Activated CD8-positive, alpha-beta memory T cell treated with anti-CD3 and anti-CD28 coated beads for 24 hours (primary cell): ENCODE results near the gene BLTP1.
"Not testable (repeated sequence)": the region's sequence is repeated elsewhere in the genome, so short reads cannot be mapped to it uniquely, and the experiment has no call there.

ENCODE experiments used
- DNase-seq: peaks from one replicate; pipeline ENCODE4 v3.0.0-alpha.2; 2020

BLTP1 gene, protein sequence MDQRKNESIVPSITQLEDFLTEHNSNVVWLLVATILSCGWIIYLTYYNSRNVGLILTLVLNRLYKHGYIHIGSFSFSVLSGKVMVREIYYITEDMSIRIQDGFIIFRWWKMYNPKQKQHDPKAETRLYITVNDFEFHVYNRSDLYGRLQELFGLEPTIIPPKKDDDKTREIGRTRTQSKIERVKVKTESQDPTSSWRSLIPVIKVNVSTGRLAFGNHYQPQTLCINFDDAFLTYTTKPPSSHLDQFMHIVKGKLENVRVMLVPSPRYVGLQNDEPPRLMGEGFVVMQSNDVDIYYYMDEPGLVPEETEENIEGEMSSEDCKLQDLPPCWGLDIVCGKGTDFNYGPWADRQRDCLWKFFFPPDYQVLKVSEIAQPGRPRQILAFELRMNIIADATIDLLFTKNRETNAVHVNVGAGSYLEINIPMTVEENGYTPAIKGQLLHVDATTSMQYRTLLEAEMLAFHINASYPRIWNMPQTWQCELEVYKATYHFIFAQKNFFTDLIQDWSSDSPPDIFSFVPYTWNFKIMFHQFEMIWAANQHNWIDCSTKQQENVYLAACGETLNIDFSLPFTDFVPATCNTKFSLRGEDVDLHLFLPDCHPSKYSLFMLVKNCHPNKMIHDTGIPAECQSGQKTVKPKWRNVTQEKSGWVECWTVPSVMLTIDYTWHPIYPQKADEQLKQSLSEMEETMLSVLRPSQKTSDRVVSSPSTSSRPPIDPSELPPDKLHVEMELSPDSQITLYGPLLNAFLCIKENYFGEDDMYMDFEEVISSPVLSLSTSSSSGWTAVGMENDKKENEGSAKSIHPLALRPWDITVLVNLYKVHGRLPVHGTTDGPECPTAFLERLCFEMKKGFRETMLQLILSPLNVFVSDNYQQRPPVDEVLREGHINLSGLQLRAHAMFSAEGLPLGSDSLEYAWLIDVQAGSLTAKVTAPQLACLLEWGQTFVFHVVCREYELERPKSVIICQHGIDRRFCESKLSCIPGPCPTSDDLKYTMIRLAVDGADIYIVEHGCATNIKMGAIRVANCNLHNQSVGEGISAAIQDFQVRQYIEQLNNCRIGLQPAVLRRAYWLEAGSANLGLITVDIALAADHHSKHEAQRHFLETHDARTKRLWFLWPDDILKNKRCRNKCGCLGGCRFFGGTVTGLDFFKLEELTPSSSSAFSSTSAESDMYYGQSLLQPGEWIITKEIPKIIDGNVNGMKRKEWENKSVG (N-terminal part only)

DNA sequence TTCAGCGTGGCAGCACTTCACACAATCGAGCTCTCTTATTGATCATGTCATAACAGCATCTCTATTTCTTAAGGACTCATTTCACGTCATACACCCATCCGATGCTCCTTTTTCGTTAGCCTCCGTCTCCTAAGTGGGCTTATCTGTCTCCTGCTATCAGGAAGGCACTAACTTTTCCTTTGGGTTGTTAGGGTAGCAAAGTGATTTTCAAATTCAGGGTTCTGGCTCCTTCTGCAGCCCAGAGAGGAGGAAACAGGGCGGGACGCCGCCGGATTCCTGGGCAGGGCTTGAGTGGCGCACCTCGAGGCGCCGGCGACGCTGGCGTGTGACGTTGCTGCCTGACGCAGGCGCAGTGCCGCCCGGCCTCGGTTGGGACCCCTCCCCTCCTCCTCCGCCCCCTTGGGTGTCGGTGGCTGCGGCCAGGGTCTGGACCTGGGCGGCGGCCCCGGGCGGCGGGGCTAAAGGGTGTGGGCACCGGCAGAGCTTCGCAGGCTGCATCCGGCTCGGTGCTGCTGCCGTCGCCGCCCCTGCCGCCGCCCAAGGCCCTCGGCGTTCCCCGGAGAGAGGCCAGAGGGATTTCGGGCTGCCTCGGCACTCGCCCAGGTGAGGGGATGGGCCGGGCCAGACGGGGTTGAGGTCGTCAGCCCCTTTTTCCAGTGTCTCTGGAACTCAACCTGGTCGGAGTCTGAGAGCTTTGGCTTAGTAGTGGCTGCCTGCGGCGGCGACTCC lies at the start of gene BLTP1:
BLTP1 (plus strand) TSS at position 350 of the 729 bp plus-strand sequence. CDS start 18,317 bp downstream, outside the sequence.
- DNase-seq = peak; percentile 94

DNA sequence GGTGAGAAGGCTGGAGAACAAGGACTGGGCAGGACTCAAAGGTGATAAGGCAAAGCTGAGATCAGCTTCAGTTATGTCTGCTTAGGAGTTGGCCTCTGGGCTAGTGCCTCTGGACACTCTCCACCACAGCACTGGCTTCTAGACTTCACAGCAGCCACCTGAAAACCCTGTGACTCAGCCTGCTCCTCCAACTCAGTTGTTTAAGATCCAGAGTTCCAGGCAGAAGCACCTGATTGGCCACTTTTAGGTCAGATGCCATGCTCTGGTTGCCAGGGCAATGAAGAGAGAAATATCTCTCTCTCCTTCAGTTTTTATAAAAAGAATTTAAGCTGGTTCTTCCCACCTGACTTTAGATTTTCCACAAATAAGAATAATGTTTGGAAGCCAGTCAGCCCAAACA lies 47.9 kb upstream of the BLTP1 start:
- no peak for DNase-seq

DNA sequence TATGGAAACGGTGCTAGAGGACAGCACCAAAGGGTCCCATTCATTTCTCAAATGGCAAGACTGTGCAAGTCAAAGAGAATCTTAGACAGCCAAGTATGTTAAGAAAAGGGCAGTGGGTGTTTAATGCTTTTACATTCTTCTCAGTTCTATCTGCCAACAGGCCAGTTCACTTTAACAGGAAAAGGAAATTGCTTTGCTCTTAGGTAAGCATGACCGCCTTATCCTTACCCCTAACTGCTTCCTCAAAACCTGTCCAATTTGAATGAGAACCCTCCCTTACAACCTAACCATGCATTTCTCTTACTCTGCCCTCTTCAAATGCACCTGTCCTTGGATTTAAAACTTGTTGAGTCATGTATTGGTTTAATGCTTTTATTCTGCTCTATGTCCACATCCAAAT lies 44.5 kb upstream of the BLTP1 start:
- DNase-seq = no peak

DNA sequence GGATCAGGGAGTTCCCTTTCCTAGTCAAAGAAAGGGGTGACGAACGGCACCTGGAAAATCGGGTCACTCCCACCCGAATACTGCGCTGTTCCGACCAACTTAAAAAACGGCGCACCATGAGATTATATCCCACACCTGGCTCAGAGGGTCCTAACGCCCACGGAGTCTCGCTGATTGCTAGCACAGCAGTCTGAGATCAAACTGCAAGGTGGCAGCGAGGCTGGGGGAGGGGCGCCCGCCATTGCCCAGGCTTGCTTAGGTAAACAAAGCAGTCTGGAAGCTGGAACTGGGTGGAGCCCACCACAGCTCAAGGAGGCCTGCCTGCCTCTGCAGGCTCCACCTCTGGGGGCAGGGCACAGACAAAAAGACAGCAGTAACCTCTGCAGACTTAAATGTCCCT lies 41.8 kb upstream of the BLTP1 start:
- DNase-seq = not testable (repeated sequence)

DNA sequence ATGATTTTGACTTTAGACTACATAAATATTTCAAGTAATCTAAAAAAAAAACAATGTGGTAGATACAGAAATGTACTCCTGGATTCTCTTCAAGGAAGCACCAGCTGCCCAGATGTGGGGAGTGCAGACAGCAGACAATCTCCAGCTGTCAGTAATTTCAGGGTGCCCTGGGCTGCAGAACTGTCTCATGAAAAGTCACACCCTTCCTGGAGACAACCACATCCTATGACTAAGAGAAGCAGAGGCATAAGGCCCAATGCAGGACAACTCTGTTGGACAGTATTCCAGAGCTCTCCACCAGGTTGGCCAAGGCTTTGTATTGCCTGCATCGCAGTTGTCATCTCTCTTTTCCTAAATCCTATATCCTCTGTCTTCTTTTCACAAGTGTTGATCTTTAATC lies 34.4 kb upstream of the BLTP1 start:
- no peak for DNase-seq

DNA sequence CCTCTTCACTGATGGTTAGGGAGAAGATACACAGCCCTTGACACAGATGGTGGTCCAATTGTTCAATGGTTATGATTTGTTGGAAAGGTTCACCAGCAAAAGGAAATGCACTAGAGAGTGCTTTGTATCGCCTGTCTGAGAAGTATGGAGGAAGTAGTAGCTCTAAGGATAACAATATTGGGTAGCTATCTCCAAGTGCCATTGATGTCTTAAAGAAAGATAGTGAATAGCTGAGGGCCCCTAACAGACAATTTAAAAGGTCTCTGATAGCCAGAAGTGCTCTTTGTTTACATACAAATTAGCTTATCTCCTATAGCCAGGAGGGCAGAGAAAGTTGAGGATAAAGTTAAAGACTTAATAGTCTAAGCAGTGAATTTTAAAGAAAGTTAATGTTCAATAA lies 33.9 kb upstream of the BLTP1 start:
- no peak for DNase-seq

DNA sequence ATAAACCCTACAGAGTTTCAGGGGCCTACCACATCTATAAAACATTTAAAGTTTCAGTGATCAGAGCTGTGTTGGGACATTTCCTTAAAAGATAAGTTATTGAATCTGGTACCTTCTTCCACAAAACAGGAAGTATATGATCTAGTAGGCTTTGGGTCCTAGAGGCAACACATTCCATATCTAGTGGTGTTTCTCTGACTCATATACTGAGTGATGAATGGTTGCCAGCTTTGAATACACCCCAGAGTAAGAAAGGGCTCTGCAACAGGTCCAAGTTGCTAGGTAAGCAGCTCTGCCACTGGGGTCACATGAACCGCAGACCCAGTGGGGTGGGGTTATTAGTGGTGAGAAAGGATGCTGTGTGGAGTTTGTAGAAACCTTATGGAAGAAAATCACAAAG lies 32.4 kb upstream of the BLTP1 start:
- DNase-seq = no peak

DNA sequence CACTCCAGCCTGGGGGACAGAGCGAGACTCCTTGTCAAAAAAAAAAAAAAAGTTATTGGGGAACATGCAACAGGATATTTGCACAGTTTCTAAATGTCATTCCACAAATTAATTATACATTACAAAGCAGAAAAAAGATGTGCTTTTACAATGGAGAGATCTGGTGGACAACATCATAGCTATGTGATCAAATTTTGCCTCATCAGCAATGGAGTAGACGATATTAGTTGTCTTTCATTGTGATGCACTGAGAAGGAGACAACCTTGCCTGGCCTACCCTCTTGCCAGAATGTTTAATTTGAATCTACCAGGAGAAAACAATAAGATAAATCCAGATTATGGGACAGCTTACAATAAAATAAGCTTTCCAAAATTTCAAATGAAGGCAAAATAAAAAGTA lies 30.5 kb upstream of the BLTP1 start:
- no peak for DNase-seq

DNA sequence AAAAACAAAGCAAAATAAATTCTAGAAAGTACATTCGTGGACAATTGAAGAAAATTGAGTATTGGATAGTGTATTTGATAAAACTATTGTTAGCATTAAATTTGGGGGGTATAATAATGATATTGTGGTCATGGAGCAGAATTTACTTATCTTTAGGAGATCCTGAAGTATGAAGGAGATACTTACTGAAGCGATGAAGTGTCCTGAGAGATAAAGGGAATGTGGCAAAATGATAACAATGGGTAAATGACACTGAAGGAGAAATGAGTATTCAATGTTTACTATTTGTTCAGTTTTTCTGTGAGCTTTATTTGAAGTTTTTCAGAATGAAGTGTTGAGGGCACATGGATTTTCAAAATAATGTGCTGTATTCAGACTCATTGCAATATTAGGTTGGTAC lies 30.0 kb upstream of the BLTP1 start:
- DNase-seq = no peak

DNA sequence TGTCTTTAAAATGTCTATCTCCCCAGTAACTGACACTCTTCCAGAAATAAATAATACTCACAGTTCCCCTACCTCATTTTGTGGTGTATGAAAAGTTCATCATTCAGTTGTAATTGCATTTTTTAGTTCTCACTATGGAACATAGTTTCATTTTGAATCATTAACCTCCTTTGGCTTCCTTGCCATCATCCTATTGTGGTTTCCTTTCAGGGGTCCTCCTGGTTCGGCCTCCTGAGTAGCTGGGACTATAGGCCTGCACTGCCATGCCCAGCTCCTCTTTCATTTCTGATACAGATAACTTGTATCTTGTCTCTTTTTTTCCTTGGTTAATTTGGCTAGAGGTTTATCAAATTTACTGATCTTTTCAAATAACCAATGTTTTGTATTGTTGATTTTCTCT lies 23.1 kb upstream of the BLTP1 start:
- no peak for DNase-seq

DNA sequence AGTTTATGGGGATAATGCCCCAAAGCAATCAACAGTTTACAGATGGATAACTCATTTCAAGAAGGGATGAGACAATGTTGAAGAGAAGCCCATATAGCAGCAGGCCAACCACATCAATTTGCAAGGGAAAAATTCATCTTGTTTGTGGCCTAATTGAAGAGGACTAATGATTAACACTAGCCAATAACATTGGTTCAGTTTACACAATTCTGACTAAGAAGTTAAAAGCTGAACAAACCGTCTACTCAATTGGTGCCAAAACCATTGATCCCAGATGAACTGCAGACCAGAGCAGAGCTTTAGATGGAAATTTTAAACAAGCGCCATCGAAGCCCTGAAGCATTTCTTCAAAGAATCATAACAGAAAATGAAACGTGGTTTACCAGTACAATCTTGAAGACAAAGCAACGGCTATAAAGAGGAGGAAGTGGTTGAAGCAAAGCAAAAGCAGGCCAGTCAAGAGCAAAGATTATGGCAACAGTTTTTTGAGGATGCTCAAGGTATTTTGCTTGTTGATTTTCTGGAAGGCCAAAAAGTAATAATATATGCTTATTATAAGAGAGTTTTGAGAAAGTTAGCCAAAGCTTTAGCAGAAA lies 20.5 kb upstream of the BLTP1 start:
- DNase-seq = no peak

DNA sequence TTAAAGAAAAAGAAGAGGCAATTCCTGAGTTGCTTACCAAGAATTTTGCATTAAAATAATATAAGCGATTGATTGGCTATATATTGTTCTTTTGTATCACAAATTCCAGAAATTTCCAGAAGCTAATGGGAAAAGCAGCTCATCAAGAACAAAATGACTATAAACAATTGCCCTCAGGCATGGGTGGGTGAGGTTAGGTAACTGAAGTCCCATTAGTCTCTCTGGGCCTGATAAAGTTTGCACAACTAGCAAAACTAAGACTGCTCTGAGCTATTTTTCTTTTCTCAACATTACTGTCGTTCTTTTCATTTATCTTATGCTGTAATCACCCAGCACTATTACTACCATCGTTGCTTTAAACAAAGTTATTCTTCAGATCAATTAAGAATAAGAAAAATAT lies 19.2 kb upstream of the BLTP1 start:
- no peak for DNase-seq

DNA sequence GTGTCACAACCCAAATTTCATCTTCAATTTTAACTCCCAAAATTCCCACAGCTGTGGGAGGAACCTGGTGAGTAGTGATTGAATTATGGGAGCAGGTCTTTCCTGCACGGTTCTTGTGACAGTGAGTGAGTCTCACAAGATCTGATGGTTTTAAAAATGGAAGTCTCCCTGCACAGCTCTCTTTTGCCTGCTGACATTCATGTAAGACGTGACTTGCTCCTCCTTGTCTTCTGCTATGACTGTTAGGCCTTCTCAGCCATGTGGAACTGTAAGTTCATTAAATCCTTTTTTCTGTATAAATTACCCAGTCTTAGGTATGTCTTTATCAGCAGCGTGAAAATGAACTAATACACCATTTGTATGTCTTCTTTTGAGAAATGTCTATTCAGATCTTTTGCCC lies 13.0 kb upstream of the BLTP1 start:
- DNase-seq = no peak

DNA sequence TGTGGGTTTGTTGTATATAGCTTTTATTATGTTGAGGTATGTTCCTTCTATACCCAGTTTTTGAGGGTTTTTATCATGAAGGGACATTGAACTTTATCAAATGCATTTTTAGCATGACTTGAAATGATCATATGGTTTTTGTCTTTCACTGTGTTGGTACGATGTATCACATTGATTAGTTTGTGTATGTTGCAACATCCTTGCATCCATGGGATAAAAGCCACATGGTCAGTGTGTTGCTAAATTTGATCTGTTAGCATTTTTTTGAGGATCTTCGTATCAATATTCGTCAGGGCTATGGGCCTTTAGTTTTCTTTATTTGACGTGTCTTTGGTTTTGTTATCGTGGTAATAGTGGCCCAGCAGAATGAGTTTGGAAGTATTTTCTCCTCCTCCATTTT lies 11.3 kb upstream of the BLTP1 start:
- no peak for DNase-seq

DNA sequence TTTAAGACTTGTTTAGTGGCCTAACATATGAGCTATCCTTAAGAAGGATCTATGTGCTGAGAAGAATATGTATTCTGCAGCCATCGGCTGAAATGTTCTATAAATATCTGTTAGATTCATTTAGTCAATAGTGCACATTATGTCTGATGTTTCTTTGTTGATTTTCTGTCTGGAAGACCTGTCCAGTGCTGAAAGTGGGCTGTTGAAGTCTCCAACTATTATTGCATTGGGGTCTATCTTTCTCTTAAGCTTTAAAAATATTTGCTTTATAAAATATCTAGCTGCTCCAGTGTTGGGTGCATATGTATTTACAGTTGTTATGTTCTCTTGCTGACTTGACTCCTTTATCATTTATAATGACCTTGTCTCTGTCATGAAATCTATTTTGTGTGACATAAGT lies 9.4 kb upstream of the BLTP1 start:
- no peak for DNase-seq

DNA sequence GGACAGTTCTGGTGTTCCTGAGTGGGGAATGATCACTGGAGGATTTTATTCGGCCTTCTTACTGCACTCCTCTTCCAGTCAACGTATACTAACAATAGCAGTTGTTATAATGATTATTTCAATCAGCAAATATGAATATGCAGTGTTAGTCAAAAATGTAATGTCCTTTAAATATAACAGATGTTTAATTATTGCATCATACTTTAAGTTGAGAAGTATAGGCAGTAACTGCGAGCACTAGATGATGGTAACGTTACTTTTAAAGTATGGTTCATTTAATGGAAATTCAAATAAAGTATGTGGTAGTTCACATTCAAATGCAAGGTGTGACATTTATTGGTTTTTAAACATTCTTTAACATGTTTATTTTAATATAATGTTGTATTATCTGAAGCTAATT lies 5.5 kb upstream of the BLTP1 start:
- DNase-seq = no peak

DNA sequence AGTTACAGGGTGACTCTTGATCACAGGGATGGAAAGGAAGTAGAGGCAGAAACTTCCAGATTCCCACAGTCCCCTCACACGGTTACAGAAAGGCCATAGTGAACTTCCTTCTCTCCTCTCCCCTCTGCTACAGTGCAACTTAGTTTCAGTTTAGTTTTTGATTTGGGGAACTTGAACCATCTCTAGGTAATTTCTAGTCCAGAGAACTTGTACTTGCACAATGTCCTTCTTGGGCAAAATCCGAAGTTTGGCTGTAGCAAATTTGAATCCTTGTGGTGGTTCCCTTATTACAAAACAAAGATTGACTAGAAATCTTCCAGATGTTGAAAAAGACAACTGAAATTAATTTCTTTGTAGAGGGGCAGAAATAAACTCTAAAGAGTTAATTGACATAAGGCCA lies 1.2 kb upstream of the BLTP1 start:
- no peak for DNase-seq

DNA sequence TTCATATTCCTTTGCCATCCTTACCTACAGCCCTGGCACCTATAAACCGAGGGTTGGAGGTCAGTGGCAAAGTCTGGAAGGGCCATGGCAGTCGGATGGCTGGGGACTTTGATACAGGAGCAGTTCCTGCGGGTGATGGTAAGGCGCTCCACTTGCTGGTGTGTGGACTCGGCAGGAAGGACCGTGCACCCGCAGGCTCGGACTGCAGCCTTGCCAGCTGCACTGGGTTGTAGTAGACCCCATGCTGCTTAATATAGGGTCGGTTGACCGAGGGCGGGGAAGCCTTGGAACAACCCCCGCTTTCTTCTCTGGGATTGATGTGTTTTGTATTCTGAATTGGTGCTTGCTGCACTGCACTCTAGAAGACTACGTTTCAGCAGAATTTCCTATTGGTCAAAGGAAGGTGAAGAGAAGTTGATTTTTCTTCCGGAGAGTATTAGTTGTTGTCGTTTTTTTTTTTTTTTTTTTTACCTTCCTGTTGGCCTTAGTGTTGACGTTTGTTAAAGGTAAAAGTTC lies 638 bp downstream of the BLTP1 start:
- DNase-seq = no peak

DNA sequence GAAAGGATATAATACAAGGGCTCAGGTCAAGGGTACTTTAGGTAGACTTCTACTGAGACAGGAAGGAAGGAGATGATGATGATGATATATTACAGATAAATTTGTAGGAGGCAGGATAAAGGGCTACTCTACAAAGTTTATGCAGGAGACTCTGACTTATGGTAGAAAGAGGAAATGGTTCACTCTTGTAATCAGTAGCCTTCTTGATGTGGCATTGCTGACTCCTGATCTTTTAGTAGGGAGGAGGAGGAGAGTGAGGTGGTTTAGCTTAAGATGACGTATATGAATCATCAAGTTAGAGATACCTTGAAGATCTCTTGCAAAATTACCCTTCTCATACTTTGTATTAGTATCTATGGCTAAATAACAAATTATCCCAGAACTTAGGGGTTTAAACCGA lies 4.7 kb downstream of the BLTP1 start:
- no peak for DNase-seq

DNA sequence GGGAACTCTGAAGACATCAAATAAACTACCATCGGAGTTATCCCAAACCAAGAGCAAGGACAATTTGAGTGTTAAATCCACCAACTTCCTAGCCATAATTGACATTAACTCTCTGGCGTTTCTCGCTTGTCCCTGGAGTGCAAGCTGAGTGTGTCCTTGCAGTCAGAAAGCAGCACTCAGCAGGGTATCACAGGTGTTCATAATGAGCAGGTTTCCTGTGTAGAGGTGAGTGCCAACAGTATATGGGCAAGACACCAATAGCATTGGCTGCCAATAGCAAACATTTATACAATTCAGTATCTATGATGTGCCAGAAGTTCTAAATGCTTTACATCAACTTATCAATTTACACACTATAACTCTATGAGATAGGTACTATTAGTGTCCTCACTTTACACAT lies 11.2 kb downstream of the BLTP1 start:
- DNase-seq = no peak

DNA sequence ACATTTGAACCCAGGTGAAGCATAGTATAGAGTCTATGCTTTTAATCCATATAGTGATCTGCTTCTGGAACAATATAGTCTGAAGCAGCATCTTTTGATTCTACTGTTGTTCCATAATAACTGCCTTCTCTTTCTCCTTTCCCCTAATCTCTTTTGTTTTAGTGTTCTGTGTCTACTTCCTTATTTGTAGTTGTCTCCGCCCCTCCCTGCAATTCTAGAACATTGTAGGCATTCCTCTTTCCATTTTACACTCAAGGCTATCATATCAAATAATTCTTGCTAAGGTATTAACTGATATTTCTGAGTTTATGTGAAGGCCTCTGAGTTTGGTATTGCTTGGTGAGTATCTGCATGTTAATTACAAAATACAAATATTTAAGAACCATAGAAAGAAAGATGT lies 11.6 kb downstream of the BLTP1 start:
- no peak for DNase-seq

DNA sequence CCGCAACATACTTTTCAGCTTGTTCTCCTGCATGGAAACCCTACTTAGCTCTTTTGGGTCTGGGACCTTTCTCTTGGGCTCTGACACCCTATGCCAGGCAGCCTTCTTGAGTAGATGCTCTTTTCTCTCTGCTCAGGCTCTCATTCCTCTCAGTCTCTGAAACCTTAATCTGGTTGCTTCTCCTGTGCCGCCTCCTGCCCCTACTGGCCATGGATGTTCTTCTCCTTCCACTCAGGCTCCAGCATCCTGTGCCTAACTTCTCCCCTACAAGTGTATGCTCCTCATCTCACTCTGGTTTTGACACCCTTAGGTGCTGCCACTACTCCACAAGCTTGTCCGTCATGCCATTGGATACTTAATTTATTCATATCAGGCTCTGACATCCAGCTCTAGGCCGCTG lies 15.2 kb downstream of the BLTP1 start:
- no peak for DNase-seq
